HepG2 (cell line): ENCODE measurements around the gene ST14. TPM values are rescaled to one million over a fixed set of nuclear protein-coding genes. Genes with fewer than 3 reads are reported as not detected.
A peak's percentile ranks its signal among the peaks of the same experiment; 100 is the strongest.

Experiments
- ASH2L ChIP-seq: fragments of 300-600, 200-600 bp; sonication (generic); IDR thresholded peaks from 2 replicates; pipeline ENCODE4 v1.7.0; 2017; ENCODE audit warnings: low read depth, mild to moderate bottlenecking, moderate library complexity, mixed read lengths, low read length; ENCODE audit not compliant: insufficient read length
- CBX5 ChIP-seq: sonication (generic); formaldehyde crosslinking; IDR thresholded peaks from 2 replicates; pipeline ENCODE4 v1.4.0; 2020; ENCODE audit warnings: missing genetic modification reagents, borderline replicate concordance
- CEBPG ChIP-seq: IDR thresholded peaks from 2 replicates; pipeline ENCODE4 v1.6.1; 2016
- FOXA1 ChIP-seq, 2 experiments: fragments of 450-650 bp in 1 of 2; sonication (generic) in 1 of 2; formaldehyde crosslinking in 1 of 2; IDR thresholded peaks; 2 replicates each; pipeline versions ENCODE4 v1.4.0 to v1.6.1; 2016 to 2020; ENCODE audit warnings: missing genetic modification reagents in 1 of 2
- MZF1 ChIP-seq: sonication (generic); formaldehyde crosslinking; IDR thresholded peaks from 2 replicates; pipeline ENCODE4 v1.8.1; 2023; ENCODE audit warnings: mild to moderate bottlenecking, missing genetic modification reagents, borderline replicate concordance
- PAWR ChIP-seq: sonication (generic); formaldehyde crosslinking; IDR thresholded peaks from 2 replicates; pipeline ENCODE4 v1.4.0; 2020; ENCODE audit warnings: missing genetic modification reagents, mild to moderate bottlenecking, borderline replicate concordance
- REPIN1 ChIP-seq: sonication (generic); formaldehyde crosslinking; IDR thresholded peaks from 2 replicates; pipeline ENCODE4 v1.8.0; 2022; ENCODE audit warnings: missing genetic modification reagents, low read depth, mild to moderate bottlenecking, borderline replicate concordance
- SALL1 ChIP-seq: sonication (generic); formaldehyde crosslinking; IDR thresholded peaks from 2 replicates; pipeline ENCODE4 v1.8.0; 2022; ENCODE audit warnings: mild to moderate bottlenecking, missing genetic modification reagents
- SKI ChIP-seq: fragments of 450-650 bp; IDR thresholded peaks from one replicate; pipeline ENCODE4 v1.6.1; 2018; ENCODE audit warnings: mild to moderate bottlenecking; ENCODE audit not compliant: partially characterized antibody
- SMAD1 ChIP-seq: sonication (generic); formaldehyde crosslinking; IDR thresholded peaks from 2 replicates; pipeline ENCODE4 v1.4.0; 2020; ENCODE audit warnings: missing genetic modification reagents, low read depth, mild to moderate bottlenecking, borderline replicate concordance
- ZBTB26 ChIP-seq: IDR thresholded peaks from 2 replicates; pipeline ENCODE4 v1.6.1; 2016; ENCODE audit warnings: missing compliant biosample characterization, missing genetic modification reagents, borderline replicate concordance
- ZBTB42 ChIP-seq: sonication (generic); formaldehyde crosslinking; IDR thresholded peaks from 2 replicates; pipeline ENCODE4 v1.5.0; 2020; ENCODE audit warnings: mild to moderate bottlenecking, missing genetic modification reagents
- ZNF282 ChIP-seq: fragments of 450-650 bp; IDR thresholded peaks from 2 replicates; pipeline ENCODE4 v1.6.1; 2018; ENCODE audit not compliant: partially characterized antibody
- polyA plus RNA-seq, 8 experiments: library from polyadenylated mRNA; depleted of rRNA in 3 of 8; stranded (reverse) in 7 of 8; unstranded in 1 of 8; fragments of >200 nt; fragmentation: Illumina TruSeq in 4 of 8; extraction: Trizol in 4 of 8; gene quantifications; 2 replicates each; pipeline versions ENCODE4 v1.2.1 to v1.2.3, GENCODE V29; 2011 to 2016; ENCODE audit warnings: low read depth in 4 of 8, missing spikeins in 1 of 8, mixed read lengths in 1 of 8; ENCODE audit not compliant: insufficient read depth in 1 of 8
- total RNA-seq, 5 experiments: library from RNA; depleted of rRNA; stranded (reverse); fragments of >200 nt; fragmentation: Illumina TruSeq; extraction: Trizol; gene quantifications; 2 replicates each; pipeline ENCODE4 v1.2.3, GENCODE V29; 2016; ENCODE audit warnings: low read depth in 1 of 5
- TF ChIP-seq, protein P1 (sequence below): sonication (generic); formaldehyde crosslinking; IDR thresholded peaks from 2 replicates; pipeline ENCODE4 v1.4.0; 2020; ENCODE audit warnings: missing genetic modification reagents
- TF ChIP-seq, protein P2 (sequence below): sonication (generic); formaldehyde crosslinking; IDR thresholded peaks from 2 replicates; pipeline ENCODE4 v1.5.0; 2020; ENCODE audit warnings: mild to moderate bottlenecking, missing genetic modification reagents, moderate library complexity
- TF ChIP-seq, protein P3 (sequence below): sonication (generic); formaldehyde crosslinking; IDR thresholded peaks from 2 replicates; pipeline ENCODE4 v1.5.0; 2020; ENCODE audit warnings: missing genetic modification reagents

ST14 gene
- total and polyA plus RNA-seq, 2 of the 13 experiments (the other 11 are each of a cell fraction or from before 2014, with no cell fraction given), result 0.88 to 1.4 TPM

- TF ChIP-seq ZBTB26, result peak; percentile 83; the same call in 1 of the 2 replicates
- TF ChIP-seq CBX5 (CRISPR knock-in tag), result 0 out of 2 replicates have a peak, but pooled peaks have one; percentile 33
- no peak for TF ChIP-seq ZNF282
- peak; percentile 71 for TF ChIP-seq FOXA1 (IDR thresholded peaks at IDR 0.05)
- peak; percentile 92 for TF ChIP-seq FOXA1 (CRISPR knock-in tag; IDR thresholded peaks at IDR 0.05)
- TF ChIP-seq SKI, result peak; percentile 52
- TF ChIP-seq REPIN1 (CRISPR knock-in tag), result peak; percentile 63; the same call in 1 of the 2 replicates
- no peak for TF ChIP-seq PAWR (CRISPR knock-in tag)
- no peak for TF ChIP-seq MZF1 (CRISPR knock-in tag)
- peak; percentile 60 for TF ChIP-seq ASH2L
- TF ChIP-seq, protein P1, sequence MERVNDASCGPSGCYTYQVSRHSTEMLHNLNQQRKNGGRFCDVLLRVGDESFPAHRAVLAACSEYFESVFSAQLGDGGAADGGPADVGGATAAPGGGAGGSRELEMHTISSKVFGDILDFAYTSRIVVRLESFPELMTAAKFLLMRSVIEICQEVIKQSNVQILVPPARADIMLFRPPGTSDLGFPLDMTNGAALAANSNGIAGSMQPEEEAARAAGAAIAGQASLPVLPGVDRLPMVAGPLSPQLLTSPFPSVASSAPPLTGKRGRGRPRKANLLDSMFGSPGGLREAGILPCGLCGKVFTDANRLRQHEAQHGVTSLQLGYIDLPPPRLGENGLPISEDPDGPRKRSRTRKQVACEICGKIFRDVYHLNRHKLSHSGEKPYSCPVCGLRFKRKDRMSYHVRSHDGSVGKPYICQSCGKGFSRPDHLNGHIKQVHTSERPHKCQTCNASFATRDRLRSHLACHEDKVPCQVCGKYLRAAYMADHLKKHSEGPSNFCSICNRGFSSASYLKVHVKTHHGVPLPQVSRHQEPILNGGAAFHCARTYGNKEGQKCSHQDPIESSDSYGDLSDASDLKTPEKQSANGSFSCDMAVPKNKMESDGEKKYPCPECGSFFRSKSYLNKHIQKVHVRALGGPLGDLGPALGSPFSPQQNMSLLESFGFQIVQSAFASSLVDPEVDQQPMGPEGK, result peak; percentile 68
- TF ChIP-seq SMAD1 (CRISPR knock-in tag), result no peak; the same call in 1 of the 2 replicates
- peak; percentile 92 for TF ChIP-seq SALL1 (CRISPR knock-in tag)
- TF ChIP-seq, protein P2, sequence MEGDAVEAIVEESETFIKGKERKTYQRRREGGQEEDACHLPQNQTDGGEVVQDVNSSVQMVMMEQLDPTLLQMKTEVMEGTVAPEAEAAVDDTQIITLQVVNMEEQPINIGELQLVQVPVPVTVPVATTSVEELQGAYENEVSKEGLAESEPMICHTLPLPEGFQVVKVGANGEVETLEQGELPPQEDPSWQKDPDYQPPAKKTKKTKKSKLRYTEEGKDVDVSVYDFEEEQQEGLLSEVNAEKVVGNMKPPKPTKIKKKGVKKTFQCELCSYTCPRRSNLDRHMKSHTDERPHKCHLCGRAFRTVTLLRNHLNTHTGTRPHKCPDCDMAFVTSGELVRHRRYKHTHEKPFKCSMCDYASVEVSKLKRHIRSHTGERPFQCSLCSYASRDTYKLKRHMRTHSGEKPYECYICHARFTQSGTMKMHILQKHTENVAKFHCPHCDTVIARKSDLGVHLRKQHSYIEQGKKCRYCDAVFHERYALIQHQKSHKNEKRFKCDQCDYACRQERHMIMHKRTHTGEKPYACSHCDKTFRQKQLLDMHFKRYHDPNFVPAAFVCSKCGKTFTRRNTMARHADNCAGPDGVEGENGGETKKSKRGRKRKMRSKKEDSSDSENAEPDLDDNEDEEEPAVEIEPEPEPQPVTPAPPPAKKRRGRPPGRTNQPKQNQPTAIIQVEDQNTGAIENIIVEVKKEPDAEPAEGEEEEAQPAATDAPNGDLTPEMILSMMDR (CRISPR knock-in tag), result 0 out of 2 replicates have a peak, but pooled peaks have one; percentile 10
- TF ChIP-seq, protein P3, sequence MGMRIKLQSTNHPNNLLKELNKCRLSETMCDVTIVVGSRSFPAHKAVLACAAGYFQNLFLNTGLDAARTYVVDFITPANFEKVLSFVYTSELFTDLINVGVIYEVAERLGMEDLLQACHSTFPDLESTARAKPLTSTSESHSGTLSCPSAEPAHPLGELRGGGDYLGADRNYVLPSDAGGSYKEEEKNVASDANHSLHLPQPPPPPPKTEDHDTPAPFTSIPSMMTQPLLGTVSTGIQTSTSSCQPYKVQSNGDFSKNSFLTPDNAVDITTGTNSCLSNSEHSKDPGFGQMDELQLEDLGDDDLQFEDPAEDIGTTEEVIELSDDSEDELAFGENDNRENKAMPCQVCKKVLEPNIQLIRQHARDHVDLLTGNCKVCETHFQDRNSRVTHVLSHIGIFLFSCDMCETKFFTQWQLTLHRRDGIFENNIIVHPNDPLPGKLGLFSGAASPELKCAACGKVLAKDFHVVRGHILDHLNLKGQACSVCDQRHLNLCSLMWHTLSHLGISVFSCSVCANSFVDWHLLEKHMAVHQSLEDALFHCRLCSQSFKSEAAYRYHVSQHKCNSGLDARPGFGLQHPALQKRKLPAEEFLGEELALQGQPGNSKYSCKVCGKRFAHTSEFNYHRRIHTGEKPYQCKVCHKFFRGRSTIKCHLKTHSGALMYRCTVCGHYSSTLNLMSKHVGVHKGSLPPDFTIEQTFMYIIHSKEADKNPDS (CRISPR knock-in tag), result no peak
- TF ChIP-seq ZBTB42, result peak; percentile 100
- 0 out of 2 replicates have a peak, but pooled peaks have one; percentile 16 for TF ChIP-seq CEBPG (CRISPR knock-in tag)
Measured at GRCh38 chr11:130144141-130144540, 15.4 kb upstream of the ST14 start (continued).
